GM10847 (cell line): ENCODE data around the gene NDST3.

Experiments
- POLR2A ChIP-seq: IDR thresholded peaks from 2 replicates; pipeline ENCODE4 v1.6.1; 2011; ENCODE audit not compliant: insufficient read length; ENCODE audit errors: extremely low read depth

Gene NDST3

GRCh38 chr4:118037955-118038354, 3.7 kb downstream of the NDST3 start:
- TF ChIP-seq POLR2A = no peak

GRCh38 chr4:118046323-118046722, 12.0 kb downstream of the NDST3 start:
- no peak for TF ChIP-seq POLR2A

- no peak for TF ChIP-seq POLR2A
Measured at GRCh38 chr4:118047043-118047442, 12.8 kb downstream of the NDST3 start.

- TF ChIP-seq POLR2A = no peak
Measured at GRCh38 chr4:118058955-118059354, 24.7 kb downstream of the NDST3 start.

GRCh38 chr4:118059397-118059796, 25.1 kb downstream of the NDST3 start:
- TF ChIP-seq POLR2A = no peak

GRCh38 chr4:118076958-118077766, 42.9 kb downstream of the NDST3 start:
- TF ChIP-seq POLR2A = no peak

GRCh38 chr4:118077767-118078105, 43.5 kb downstream of the NDST3 start:
- TF ChIP-seq POLR2A = no peak

- no peak for TF ChIP-seq POLR2A
Measured at GRCh38 chr4:118081434-118081833, 47.1 kb downstream of the NDST3 start.

- TF ChIP-seq POLR2A = no peak
Measured at GRCh38 chr4:118082182-118082581, 47.9 kb downstream of the NDST3 start.

- no peak for TF ChIP-seq POLR2A
Measured at GRCh38 chr4:118085700-118086099, 51.4 kb downstream of the NDST3 start.

GRCh38 chr4:118086344-118086743, 52.1 kb downstream of the NDST3 start:
- TF ChIP-seq POLR2A = no peak

- no peak for TF ChIP-seq POLR2A
Measured at GRCh38 chr4:118087366-118087765, 53.1 kb downstream of the NDST3 start.

- no peak for TF ChIP-seq POLR2A
Measured at GRCh38 chr4:118099106-118099505, 64.8 kb downstream of the NDST3 start.

GRCh38 chr4:118102195-118102594, 67.9 kb downstream of the NDST3 start:
- no peak for TF ChIP-seq POLR2A

GRCh38 chr4:118112117-118113046, 78.1 kb downstream of the NDST3 start:
- TF ChIP-seq POLR2A = no peak

GRCh38 chr4:118113220-118113619, 78.9 kb downstream of the NDST3 start:
- no peak for TF ChIP-seq POLR2A
